ENCODE data around the gene CFP.

GRCh38 chrX:47573341-47574075 is 56.2 kb downstream of the CFP start:
- TF ChIP-seq MED13 (CRISPR knock-in tag; IDR thresholded peaks at IDR 0.05) (no peak), ZNF274 (CRISPR knock-in tag; IDR thresholded peaks at IDR 0.05) (no peak), TCF7L2 (IDR thresholded peaks at IDR 0.05; ENCODE audit: low read depth, low read length) (no peak), ZNF747 (CRISPR knock-in tag; IDR thresholded peaks at IDR 0.05; ENCODE audit: borderline replicate concordance) (no peak), ZNF335 (CRISPR knock-in tag; IDR thresholded peaks at IDR 0.05) (no peak), CHD2 (IDR thresholded peaks at IDR 0.05; ENCODE audit: low read depth, low read length) (no peak), TSC22D2 (CRISPR knock-in tag; IDR thresholded peaks at IDR 0.05; ENCODE audit: borderline replicate concordance) (no peak), CTCF (CRISPR knock-in tag; IDR thresholded peaks at IDR 0.05) (no peak), PCBP1 (IDR thresholded peaks at IDR 0.05; ENCODE audit: borderline replicate concordance, low read depth, low read length) (no peak)
- TF ChIP-seq, protein P1, sequence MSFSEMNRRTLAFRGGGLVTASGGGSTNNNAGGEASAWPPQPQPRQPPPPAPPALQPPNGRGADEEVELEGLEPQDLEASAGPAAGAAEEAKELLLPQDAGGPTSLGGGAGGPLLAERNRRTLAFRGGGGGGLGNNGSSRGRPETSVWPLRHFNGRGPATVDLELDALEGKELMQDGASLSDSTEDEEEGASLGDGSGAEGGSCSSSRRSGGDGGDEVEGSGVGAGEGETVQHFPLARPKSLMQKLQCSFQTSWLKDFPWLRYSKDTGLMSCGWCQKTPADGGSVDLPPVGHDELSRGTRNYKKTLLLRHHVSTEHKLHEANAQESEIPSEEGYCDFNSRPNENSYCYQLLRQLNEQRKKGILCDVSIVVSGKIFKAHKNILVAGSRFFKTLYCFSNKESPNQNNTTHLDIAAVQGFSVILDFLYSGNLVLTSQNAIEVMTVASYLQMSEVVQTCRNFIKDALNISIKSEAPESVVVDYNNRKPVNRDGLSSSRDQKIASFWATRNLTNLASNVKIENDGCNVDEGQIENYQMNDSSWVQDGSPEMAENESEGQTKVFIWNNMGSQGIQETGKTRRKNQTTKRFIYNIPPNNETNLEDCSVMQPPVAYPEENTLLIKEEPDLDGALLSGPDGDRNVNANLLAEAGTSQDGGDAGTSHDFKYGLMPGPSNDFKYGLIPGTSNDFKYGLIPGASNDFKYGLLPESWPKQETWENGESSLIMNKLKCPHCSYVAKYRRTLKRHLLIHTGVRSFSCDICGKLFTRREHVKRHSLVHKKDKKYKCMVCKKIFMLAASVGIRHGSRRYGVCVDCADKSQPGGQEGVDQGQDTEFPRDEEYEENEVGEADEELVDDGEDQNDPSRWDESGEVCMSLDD (CRISPR knock-in tag; IDR thresholded peaks at IDR 0.05; ENCODE audit: borderline replicate concordance), result no peak

Measured in HepG2 (cell line).